HL-60 (cell line): ENCODE data around the gene ERAS.

Source experiments
- GABPA ChIP-seq: IDR thresholded peaks from 2 replicates; pipeline ENCODE4 v1.6.1; 2012; ENCODE audit warnings: low read depth
- POLR2AphosphoS5 ChIP-seq: IDR thresholded peaks from 2 replicates; pipeline ENCODE4 v1.6.1; 2012; ENCODE audit warnings: low read depth
- SPI1 ChIP-seq: IDR thresholded peaks from 2 replicates; pipeline ENCODE4 v1.6.1; 2012; ENCODE audit warnings: low read depth, mild to moderate bottlenecking, borderline replicate concordance
- TF ChIP-seq, protein P1 (sequence below): IDR thresholded peaks from one replicate; pipeline ENCODE4 v1.5.1; 2011; ENCODE audit warnings: low read length, control low read depth, inconsistent platforms; ENCODE audit not compliant: insufficient read depth
- TF ChIP-seq, protein P2 (sequence below): IDR thresholded peaks from 2 replicates; pipeline ENCODE4 v1.6.1; 2012; ENCODE audit warnings: low read depth; ENCODE audit not compliant: insufficient replicate concordance

DNA sequence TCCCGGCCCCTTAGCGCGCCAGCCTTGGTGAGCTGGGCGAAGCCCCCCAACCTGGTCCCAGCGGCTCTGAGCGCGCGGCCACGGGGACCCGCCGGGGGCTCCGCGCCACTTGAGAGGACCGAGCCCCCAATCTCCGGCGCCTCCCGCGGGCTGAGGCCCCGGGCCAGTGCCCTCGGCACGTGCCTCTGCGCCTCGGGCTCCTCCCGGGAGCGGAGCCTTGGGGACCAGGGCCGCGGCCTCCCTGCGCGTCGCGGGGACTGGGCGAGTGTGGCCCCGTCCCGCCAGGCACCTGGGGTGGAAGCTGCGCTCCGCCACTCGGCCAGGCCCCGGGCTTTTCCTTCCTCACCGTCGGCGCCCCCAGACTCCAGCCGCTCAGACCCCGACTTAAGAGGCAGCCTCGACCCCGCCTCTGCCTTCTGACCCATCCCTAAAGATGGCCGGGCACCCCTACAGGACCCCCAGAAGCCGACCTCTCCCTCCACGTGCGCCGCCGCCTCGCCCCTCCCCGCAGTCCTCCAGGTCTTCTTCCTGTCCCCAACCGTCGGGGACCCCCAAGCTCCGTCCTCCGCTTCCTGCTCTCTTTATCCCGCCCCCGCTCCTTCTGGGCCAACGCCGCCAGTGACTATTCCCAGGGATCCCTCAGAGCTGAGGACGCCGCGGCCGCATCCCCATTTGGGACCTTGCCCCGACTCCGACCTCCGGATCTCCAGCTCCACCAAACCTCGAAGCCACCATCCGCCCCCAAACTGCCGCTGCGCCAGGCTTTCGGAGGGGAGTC, 752 bp downstream of the ERAS start:
- TF ChIP-seq, protein P1, sequence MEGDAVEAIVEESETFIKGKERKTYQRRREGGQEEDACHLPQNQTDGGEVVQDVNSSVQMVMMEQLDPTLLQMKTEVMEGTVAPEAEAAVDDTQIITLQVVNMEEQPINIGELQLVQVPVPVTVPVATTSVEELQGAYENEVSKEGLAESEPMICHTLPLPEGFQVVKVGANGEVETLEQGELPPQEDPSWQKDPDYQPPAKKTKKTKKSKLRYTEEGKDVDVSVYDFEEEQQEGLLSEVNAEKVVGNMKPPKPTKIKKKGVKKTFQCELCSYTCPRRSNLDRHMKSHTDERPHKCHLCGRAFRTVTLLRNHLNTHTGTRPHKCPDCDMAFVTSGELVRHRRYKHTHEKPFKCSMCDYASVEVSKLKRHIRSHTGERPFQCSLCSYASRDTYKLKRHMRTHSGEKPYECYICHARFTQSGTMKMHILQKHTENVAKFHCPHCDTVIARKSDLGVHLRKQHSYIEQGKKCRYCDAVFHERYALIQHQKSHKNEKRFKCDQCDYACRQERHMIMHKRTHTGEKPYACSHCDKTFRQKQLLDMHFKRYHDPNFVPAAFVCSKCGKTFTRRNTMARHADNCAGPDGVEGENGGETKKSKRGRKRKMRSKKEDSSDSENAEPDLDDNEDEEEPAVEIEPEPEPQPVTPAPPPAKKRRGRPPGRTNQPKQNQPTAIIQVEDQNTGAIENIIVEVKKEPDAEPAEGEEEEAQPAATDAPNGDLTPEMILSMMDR, result no peak
- TF ChIP-seq, protein P2, sequence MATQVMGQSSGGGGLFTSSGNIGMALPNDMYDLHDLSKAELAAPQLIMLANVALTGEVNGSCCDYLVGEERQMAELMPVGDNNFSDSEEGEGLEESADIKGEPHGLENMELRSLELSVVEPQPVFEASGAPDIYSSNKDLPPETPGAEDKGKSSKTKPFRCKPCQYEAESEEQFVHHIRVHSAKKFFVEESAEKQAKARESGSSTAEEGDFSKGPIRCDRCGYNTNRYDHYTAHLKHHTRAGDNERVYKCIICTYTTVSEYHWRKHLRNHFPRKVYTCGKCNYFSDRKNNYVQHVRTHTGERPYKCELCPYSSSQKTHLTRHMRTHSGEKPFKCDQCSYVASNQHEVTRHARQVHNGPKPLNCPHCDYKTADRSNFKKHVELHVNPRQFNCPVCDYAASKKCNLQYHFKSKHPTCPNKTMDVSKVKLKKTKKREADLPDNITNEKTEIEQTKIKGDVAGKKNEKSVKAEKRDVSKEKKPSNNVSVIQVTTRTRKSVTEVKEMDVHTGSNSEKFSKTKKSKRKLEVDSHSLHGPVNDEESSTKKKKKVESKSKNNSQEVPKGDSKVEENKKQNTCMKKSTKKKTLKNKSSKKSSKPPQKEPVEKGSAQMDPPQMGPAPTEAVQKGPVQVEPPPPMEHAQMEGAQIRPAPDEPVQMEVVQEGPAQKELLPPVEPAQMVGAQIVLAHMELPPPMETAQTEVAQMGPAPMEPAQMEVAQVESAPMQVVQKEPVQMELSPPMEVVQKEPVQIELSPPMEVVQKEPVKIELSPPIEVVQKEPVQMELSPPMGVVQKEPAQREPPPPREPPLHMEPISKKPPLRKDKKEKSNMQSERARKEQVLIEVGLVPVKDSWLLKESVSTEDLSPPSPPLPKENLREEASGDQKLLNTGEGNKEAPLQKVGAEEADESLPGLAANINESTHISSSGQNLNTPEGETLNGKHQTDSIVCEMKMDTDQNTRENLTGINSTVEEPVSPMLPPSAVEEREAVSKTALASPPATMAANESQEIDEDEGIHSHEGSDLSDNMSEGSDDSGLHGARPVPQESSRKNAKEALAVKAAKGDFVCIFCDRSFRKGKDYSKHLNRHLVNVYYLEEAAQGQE, result no peak
- no peak for TF ChIP-seq POLR2AphosphoS5
- no peak for TF ChIP-seq GABPA
- no peak for TF ChIP-seq SPI1
